H9 (cell line): ENCODE results near the gene TESK2. TPM values are rescaled to one million over a fixed set of nuclear protein-coding genes. Genes with fewer than 3 reads are reported as not detected.

Source experiments
- DNase-seq: peaks from one replicate; pipeline ENCODE4 v3.0.0-alpha.2; 2017
- H2AFZ ChIP-seq: one replicate; pipeline ENCODE4 v1.6.1; 2013; ENCODE audit warnings: mild to moderate bottlenecking, low read length, control low read depth, moderate library complexity
- H2AK5ac ChIP-seq: 2 replicates; pipeline ENCODE4 v1.6.1; 2013; ENCODE audit warnings: low read length, control low read depth, mixed read lengths; ENCODE audit not compliant: insufficient read length
- H2BK120ac ChIP-seq: one replicate; pipeline ENCODE4 v1.6.1; 2013; ENCODE audit warnings: low read depth, mild to moderate bottlenecking, low read length, control low read depth, inconsistent platforms; ENCODE audit not compliant: poor library complexity, severe bottlenecking
- H2BK12ac ChIP-seq: 2 replicates; pipeline ENCODE4 v1.6.1; 2013; ENCODE audit warnings: low read length, control low read depth, mixed read lengths, low read depth; ENCODE audit not compliant: insufficient read length
- H2BK15ac ChIP-seq: 2 replicates; pipeline ENCODE4 v1.6.1; 2013; ENCODE audit warnings: low read depth, low read length, control low read depth
- H2BK20ac ChIP-seq: one replicate; pipeline ENCODE4 v1.6.1; 2013; ENCODE audit warnings: low read depth, mild to moderate bottlenecking, low read length, control low read depth, inconsistent platforms; ENCODE audit not compliant: poor library complexity, severe bottlenecking
- H2BK5ac ChIP-seq: 2 replicates; pipeline ENCODE4 v1.6.1; 2013; ENCODE audit warnings: low read length, control low read depth, mixed read lengths; ENCODE audit not compliant: insufficient read length
- H3K14ac ChIP-seq: 2 replicates; pipeline ENCODE4 v1.6.1; 2013; ENCODE audit warnings: low read length, control low read depth; ENCODE audit not compliant: insufficient read depth
- H3K18ac ChIP-seq: 2 replicates; pipeline ENCODE4 v1.6.1; 2013; ENCODE audit warnings: low read depth, mild to moderate bottlenecking, mixed read lengths, low read length, control low read depth; ENCODE audit not compliant: insufficient read length
- H3K23ac ChIP-seq: 2 replicates; pipeline ENCODE4 v1.6.1; 2013; ENCODE audit warnings: low read length, control low read depth, mixed read lengths, low read depth; ENCODE audit not compliant: insufficient read length
- H3K23me2 ChIP-seq: 2 replicates; pipeline ENCODE4 v1.6.1; 2013; ENCODE audit warnings: low read depth, mild to moderate bottlenecking, mixed read lengths, low read length, control low read depth; ENCODE audit not compliant: insufficient read length, poor library complexity, severe bottlenecking
- H3K27ac ChIP-seq: 2 replicates; pipeline ENCODE4 v1.5.1; 2013; ENCODE audit warnings: low read length, control low read depth, mixed read lengths, low read depth; ENCODE audit not compliant: insufficient read length
- H3K27me3 ChIP-seq: 2 replicates; pipeline ENCODE4 v1.6.1; 2013; ENCODE audit warnings: low read length, control low read depth, inconsistent platforms; ENCODE audit not compliant: insufficient read depth
- H3K4ac ChIP-seq: 2 replicates; pipeline ENCODE4 v1.6.1; 2013; ENCODE audit warnings: low read depth, mild to moderate bottlenecking, control low read depth, inconsistent platforms, low read length, moderate library complexity
- H3K4me1 ChIP-seq: 2 replicates; pipeline ENCODE4 v1.6.1; 2013; ENCODE audit warnings: low read length, control low read depth, inconsistent platforms; ENCODE audit not compliant: insufficient read depth
- H3K4me2 ChIP-seq: 2 replicates; pipeline ENCODE4 v1.6.1; 2013; ENCODE audit warnings: low read length, control low read depth, mixed read lengths; ENCODE audit not compliant: insufficient read length, insufficient read depth
- H3K56ac ChIP-seq: 2 replicates; pipeline ENCODE4 v1.6.1; 2013; ENCODE audit warnings: low read depth, mild to moderate bottlenecking, mixed read lengths, low read length, control low read depth; ENCODE audit not compliant: insufficient read length
- H3K79me1 ChIP-seq: 2 replicates; pipeline ENCODE4 v1.6.1; 2013; ENCODE audit warnings: low read depth, mild to moderate bottlenecking, moderate library complexity, low read length, control low read depth, inconsistent platforms; ENCODE audit not compliant: insufficient read depth, poor library complexity, severe bottlenecking
- H3K79me2 ChIP-seq: 2 replicates; pipeline ENCODE4 v1.6.1; 2013; ENCODE audit warnings: low read length, control low read depth, inconsistent platforms; ENCODE audit not compliant: insufficient read depth
- H3K9ac ChIP-seq: 2 replicates; pipeline ENCODE4 v1.6.1; 2013; ENCODE audit warnings: low read length, control low read depth, mixed read lengths; ENCODE audit not compliant: insufficient read length; ENCODE audit errors: extremely low read depth
- H3K9me3 ChIP-seq: one replicate; pipeline ENCODE4 v1.6.1; 2013; ENCODE audit warnings: low read depth, low read length, inconsistent platforms; ENCODE audit not compliant: control insufficient read depth
- H3T11ph ChIP-seq: one replicate; pipeline ENCODE4 v1.6.1; 2013; ENCODE audit warnings: mild to moderate bottlenecking, low read length, control low read depth, inconsistent platforms
- H4K20me1 ChIP-seq: one replicate; pipeline ENCODE4 v1.6.1; 2013; ENCODE audit not compliant: control insufficient read depth, insufficient read length, insufficient read depth
- H4K5ac ChIP-seq: 2 replicates; pipeline ENCODE4 v1.6.1; 2013; ENCODE audit warnings: low read depth, mild to moderate bottlenecking, mixed read lengths, low read length, control low read depth; ENCODE audit not compliant: insufficient read length
- H4K8ac ChIP-seq: replicated peaks from 2 replicates; pipeline ENCODE4 v1.6.1; 2013; ENCODE audit warnings: low read length, control low read depth, mixed read lengths, low read depth; ENCODE audit not compliant: insufficient read length
- H4K91ac ChIP-seq: 2 replicates; pipeline ENCODE4 v1.6.1; 2013; ENCODE audit warnings: low read depth, mild to moderate bottlenecking, moderate library complexity, mixed read lengths, low read length, control low read depth; ENCODE audit not compliant: insufficient read length
- H3K27ac Mint-ChIP-seq, 3 experiments: 2 replicates in 2 of 3; 3 replicates in 1 of 3; pipeline ENCODE4 v1.8.0; 2020 to 2021; ENCODE audit warnings: mixed read lengths in 3 of 3, mild to moderate bottlenecking in 1 of 3, moderate library complexity in 1 of 3
- H3K27me3 Mint-ChIP-seq: 2 replicates; pipeline ENCODE4 v1.8.0; 2021; ENCODE audit warnings: low read depth, mild to moderate bottlenecking, moderate library complexity, mixed read lengths
- H3K36me3 Mint-ChIP-seq, 3 experiments: 2 replicates in 2 of 3; 3 replicates in 1 of 3; pipeline ENCODE4 v1.8.0; 2020 to 2021; ENCODE audit warnings: low read depth in 3 of 3, mixed read lengths in 3 of 3; ENCODE audit not compliant: insufficient read depth in 1 of 3
- H3K4me1 Mint-ChIP-seq, 2 experiments: 2 replicates each; pipeline ENCODE4 v1.8.0; 2020; ENCODE audit warnings: mixed read lengths in 2 of 2
- H3K4me3 Mint-ChIP-seq, 2 experiments: 2 replicates in 1 of 2; 3 replicates in 1 of 2; pipeline ENCODE4 v1.8.0; 2020 to 2021; ENCODE audit warnings: mild to moderate bottlenecking in 2 of 2, mixed read lengths in 2 of 2, moderate library complexity in 1 of 2
- H3K9me3 Mint-ChIP-seq, 2 experiments: 2 replicates in 1 of 2; 3 replicates in 1 of 2; pipeline ENCODE4 v1.8.0; 2020; ENCODE audit warnings: mild to moderate bottlenecking in 2 of 2, mixed read lengths in 2 of 2, moderate library complexity in 1 of 2
- CTCF ChIP-seq: fragments of 200-600 bp; sonication (generic); conservative IDR thresholded peaks from 3 replicates; pipeline ENCODE4 v1.8.0; 2021; ENCODE audit warnings: antibody characterized with exemption, mild to moderate bottlenecking
- WGBS: extraction: QIAGEN DNeasy Blood & Tissue Kit; methylation state at CpG from one replicate; pipeline ENCODE4 v1.1.7; 2013; ENCODE audit warnings: missing lambda C conversion rate, low lambda C conversion rate, mixed read lengths; ENCODE audit not compliant: insufficient read length; ENCODE audit errors: extremely low coverage; 5-methylcytosine and 5-hydroxymethylcytosine counted together
- total RNA-seq: library from RNA; stranded (reverse); gene quantifications from 2 replicates; pipeline ENCODE4 v1.2.1, GENCODE V29; 2021

The TESK2 gene
- total RNA-seq, 1 experiment from 2014 or later, result 7.2 TPM

- Mint-ChIP-seq H3K27me3 (no peaks in the 10 kb centered on the region), H3K27ac (peak overlapping the region in 2 of 3 experiments; percentile 36 to 50; a peak in 1 of 7 replicates), H3K4me1 (peaks cover 9 to 10% of the 10 kb centered on the region in 2 experiments), H3K36me3 (peaks cover 18 to 52% (median 31%) of the 10 kb centered on the region in 3 experiments), H3K4me3 (0 out of 5 replicates have a peak overlapping the region, but pooled peaks of 1 of the 2 experiments have one; percentile 16), H3K9me3 (no peaks in the 10 kb centered on the region)
- no peak overlapping the region for H4K5ac ChIP-seq
- no peak overlapping the region for H2BK120ac ChIP-seq
- TF ChIP-seq CTCF, result no peak
- H3K9me3 ChIP-seq, result no peaks in the 10 kb centered on the region
- H3K23ac ChIP-seq, result no peak overlapping the region
- H3K14ac ChIP-seq, result no peak overlapping the region
- H3K56ac ChIP-seq, result no peak overlapping the region
- WGBS, result no CpG with 5 or more reads among the region's 13 CpGs
- H2AK5ac ChIP-seq, result no peak overlapping the region
- no peak overlapping the region for H3K4ac ChIP-seq
- H3K9ac ChIP-seq, result no peak overlapping the region
- no peak overlapping the region for H3K4me2 ChIP-seq
- no peak overlapping the region for H2BK20ac ChIP-seq
- no peaks in the 10 kb centered on the region for H4K20me1 ChIP-seq
- no peaks in the 10 kb centered on the region for H3K23me2 ChIP-seq
- no peak overlapping the region for H2AFZ ChIP-seq
- H3K79me1 ChIP-seq, result no peaks in the 10 kb centered on the region
- no peak overlapping the region for H3K27ac ChIP-seq
- H3K79me2 ChIP-seq, result peaks cover 8% of the 10 kb centered on the region; the same call in 1 of the 2 replicates
- no peak for DNase-seq
- H2BK12ac ChIP-seq, result no peak overlapping the region
- H3T11ph ChIP-seq, result no peak overlapping the region
- H3K18ac ChIP-seq, result no peak overlapping the region
- H3K27me3 ChIP-seq, result no peaks in the 10 kb centered on the region
- H4K8ac ChIP-seq, result no peak overlapping the region
- no peak overlapping the region for H2BK5ac ChIP-seq
- no peak overlapping the region for H2BK15ac ChIP-seq
- no peak overlapping the region for H4K91ac ChIP-seq
- H3K4me1 ChIP-seq, result peaks cover 5% of the 10 kb centered on the region; the same call in 1 of the 2 replicates
These were observed 145.9 kb downstream of the TESK2 start for GRCh38 chr1:45345014-45345413.
